CD4-positive, alpha-beta T cell treated with Interleukin-15 for 4 hours (primary cell): ENCODE results near the gene TPRN.

Source experiments
- DNase-seq: peaks from one replicate; pipeline ENCODE4 v3.0.0-alpha.2; 2020; ENCODE audit warnings: low spot score

Gene TPRN

DNA sequence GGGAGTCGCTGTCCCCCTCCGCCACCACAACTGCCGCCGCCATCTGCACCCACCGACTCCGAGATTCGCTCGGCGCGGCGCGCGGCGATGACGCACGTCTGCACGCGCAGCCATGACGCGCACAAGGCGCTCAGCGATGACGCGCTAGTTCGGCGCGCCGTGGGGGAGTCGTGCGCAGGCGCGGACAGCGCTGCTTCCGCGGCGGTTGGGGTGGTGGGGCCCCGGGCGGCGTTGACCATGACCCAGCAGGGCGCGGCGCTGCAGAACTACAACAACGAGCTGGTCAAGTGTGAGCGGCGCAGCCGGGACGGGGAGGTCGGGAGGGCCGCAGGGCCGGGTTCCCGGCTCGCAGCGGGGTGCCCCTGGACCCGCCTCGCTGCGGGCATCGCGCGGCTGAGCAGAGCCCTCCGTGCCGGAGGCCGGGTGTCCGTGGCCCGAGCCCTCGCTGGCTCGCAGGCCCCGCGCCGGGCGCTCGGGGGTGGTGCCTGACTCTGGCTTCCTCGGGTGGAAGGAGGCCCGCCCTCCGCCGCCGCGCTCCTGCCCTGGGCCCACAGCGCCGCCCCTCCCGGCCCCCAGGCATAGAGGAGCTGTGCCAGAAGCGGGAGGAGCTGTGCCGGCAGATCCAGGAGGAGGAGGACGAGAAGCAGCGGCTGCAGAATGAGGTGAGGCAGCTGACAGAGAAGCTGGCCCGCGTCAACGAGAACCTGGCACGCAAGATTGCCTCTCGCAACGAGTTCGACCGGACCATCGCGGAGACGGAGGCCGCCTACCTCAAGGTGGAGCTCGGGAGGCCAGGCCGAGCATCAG is 11.8 kb downstream of the TPRN start, which contains the start of the genes ANAPC2 and SSNA1:
Gene ANAPC2, minus strand, starts transcription at position 71 of the 807 bp plus-strand sequence. Its CDS starts 28 bp downstream, at position 43.
Gene SSNA1, plus strand, starts transcription at position 187 of the 807 bp plus-strand sequence. Its CDS starts 51 bp downstream, at position 238.
- peak; percentile 92 for DNase-seq

DNA sequence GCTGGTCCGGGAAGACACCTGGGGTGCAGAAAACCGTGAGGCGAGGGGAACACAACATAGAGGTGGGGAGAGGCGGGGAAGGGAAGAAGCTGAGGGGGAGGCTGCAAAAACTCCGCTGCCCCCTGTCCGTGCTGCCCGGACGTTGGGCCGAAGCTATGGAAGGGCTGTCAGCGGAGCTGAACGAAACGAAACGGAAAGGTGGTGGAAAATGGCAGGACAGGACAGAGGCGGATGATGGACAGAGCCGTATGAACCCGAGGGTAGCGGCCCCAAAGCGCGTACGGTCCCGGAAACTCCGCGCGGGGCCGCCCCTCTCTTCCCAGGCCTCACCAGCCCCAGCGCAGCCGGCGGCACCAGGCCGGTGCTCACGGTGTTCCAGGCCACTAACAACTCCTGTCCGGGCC is 12.5 kb downstream of the TPRN start:
- DNase-seq, result no peak

DNA sequence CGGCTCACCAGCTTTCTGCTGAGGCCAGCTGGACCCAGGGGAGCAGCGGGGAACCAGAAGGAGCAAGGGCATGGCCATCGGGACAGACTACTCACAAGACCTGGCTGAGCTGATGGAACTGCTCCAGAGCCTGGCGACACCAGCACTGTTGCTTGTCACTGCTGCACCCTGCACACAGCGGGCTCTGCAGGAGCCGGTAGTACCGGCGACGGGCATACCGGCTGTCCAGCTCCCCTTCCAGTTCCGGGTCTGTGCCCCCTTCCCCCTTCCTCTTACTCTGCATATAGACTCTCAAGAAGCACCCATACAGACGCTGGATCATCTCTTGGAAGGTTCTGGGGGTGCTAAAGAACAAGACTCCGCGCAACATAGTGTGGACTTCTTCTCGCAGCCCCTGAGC is 13.2 kb downstream of the TPRN start:
- no peak for DNase-seq

DNA sequence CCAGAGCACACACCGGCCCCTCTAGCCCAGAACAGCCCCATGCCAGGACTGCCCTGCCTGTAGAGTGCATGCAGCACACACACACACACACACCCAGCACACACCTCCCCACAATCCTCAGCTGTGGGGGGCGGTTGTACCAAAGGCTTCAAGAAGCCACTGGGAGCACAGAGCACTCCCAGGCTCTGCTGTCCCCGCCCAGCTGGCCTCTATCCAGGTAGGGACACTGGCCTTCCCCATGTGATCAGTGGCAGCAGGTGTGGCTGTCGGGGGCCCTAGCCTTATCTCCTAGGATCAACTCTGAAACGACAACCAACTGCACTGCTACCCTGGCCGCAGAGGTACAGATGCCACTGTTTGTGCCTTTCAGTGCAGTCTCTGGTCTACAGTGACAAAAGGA is 14.2 kb downstream of the TPRN start:
- no peak for DNase-seq

DNA sequence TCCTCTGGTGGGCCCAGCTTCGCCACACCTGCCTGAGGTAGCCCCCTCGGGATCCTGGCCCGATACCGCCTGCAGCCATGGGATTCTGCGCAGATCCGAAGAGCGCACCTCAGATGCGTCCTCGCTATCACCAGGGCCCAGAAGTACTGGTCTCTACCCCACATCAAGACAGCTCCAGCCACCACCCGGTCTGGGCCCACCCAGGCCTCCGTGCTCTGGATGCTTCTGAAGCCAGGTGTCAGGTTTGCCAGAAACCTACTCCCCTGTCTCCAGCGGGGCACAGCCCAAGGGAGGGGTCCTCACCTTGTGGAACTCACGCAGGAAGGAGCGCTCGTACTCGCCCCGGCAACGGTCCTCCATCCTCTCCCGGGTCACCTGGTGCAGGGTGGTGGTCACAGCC is 14.6 kb downstream of the TPRN start:
- no peak for DNase-seq

DNA sequence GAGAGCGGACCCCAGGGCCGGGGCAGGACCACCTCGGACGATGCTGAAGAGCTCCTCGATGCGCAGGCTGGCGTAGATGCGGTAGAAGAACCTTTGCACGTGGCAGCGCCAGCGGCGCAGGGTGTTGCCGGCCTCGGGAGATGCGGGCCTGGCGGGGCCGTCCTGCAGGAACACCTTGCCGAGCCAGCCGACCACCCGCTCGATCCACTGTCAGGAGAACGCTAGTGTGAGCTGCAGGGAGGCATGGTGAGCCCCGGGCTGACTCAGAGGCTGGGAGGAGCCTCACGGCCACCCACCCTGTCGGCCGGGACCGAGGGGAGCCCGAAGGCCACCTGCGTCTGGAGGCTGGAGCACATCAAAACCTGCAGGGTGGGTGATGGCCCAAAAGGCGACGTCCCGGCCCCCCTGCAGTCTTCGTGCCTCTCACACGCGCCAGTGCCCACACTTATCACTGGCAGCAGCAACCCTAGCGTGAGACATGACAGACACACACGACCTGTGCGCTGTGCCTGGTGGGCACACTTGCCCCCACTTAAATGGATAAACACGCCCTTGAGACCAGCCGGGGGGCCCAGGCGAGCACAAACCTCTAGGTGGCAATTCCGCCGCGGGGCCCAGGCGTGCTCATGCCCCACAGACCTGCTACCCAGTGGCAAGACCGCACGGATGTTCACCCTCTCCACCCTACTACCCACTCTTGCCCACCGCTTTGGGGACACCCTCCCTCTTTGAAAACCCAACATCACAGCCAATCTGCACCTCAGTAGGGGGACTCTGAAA is 15.5 kb downstream of the TPRN start:
- DNase-seq, result no peak

DNA sequence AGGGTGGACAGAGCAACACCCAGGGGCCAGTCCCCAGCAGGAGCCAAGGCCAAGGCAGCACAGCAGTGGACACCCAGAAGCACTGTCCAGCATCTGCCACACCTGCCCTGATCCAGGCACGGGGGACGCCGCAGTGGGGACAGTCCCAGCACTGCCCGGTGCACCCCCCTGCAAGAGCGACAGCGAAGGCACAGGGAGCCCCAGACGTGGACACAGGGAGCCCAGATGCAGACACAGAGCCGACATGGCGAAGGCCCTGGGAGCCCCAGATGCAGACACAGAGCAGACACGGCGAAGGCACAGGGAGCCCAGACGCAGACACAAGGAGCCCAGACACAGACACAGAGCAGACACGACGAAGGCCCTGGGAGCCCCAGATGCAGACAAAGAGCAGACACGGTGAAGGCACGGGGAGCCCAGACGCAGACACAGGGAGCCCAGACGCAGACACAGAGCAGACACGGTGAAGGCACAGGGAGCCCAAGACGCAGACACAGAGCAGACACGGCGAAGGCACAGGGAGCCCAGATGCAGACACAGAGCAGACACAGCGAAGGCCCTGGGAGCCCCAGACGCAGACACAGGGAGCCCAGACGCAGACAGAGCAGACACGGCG is 16.5 kb downstream of the TPRN start:
- no peak for DNase-seq

DNA sequence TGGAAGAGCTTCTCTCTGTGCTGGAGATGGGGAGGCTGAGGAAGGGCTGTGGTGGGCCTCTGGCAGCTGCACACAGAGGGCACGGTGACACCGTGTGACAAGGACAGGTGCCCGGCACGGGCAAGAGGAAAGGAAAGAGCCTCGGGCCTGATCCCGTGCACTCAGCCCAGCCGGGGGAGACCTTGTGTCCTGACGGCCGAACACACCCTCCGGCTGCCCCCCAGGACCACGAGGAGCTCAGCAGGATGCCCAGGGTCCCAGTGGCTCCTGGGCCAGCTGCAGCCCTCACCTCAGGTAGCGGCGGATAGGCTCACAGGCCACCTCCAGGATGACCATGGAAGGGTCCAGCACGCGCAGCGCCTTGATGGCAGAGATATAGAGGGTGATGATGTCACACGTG is 17.7 kb downstream of the TPRN start:
- DNase-seq, result no peak

DNA sequence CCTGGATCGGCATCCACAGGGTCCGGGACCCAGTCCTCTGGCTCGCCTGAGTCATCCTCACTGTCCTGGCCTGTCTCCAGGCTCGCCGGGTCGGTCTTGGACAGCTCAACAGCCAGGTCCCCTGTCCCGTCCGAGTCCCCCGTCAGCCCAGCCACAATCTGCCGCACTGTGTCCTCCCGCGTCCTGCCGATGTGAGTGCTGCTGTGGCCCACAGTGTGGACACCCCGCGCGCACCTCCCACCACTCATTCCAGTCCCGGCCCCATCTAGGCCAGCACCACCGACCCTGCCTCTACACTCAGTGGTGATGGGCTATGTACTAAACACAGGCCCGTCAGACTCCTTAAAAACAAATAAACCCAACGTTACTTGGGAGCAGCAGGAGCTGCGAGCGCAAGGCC is 18.9 kb downstream of the TPRN start:
- DNase-seq, result no peak

DNA sequence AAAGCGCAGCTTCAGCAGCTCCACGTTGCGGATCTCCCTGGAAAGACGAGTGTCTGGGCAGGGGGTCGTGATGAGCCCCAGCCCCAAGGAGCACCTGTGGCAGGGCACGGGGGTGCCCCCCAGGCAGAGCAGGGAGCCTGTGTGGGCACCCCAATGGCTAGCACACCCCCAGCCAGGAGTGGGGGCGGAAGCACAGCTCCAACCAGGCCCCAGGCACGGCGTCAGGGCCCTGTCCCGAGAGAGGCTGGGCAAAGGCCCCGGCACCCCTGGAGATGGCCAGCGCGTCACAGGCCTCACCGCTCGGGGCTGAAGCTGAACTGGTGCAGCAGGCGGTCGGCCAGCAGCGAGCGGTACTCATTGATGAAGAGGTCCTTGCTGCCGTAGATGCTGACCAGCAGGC is 20.1 kb downstream of the TPRN start:
- no peak for DNase-seq

DNA sequence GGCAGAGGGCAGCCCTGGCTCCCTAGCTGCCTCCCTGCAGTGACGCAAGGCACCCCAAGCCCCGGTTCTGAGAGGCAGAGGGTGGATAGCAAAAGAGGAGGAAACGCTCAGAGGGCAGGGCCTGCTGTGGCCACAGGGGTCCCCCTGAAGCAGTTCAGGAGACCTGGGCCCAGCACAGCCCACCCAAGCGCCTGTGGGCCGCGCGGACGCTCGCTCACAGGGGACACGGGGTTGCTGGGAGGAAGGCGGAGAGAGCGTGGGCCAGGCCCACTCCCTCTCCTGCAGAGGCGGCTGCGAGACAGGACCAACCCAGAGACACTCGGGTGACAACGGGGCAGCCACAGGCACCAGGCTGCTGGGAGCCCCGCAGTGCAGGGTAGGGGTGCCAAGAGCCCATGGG is 20.8 kb downstream of the TPRN start:
- no peak for DNase-seq

DNA sequence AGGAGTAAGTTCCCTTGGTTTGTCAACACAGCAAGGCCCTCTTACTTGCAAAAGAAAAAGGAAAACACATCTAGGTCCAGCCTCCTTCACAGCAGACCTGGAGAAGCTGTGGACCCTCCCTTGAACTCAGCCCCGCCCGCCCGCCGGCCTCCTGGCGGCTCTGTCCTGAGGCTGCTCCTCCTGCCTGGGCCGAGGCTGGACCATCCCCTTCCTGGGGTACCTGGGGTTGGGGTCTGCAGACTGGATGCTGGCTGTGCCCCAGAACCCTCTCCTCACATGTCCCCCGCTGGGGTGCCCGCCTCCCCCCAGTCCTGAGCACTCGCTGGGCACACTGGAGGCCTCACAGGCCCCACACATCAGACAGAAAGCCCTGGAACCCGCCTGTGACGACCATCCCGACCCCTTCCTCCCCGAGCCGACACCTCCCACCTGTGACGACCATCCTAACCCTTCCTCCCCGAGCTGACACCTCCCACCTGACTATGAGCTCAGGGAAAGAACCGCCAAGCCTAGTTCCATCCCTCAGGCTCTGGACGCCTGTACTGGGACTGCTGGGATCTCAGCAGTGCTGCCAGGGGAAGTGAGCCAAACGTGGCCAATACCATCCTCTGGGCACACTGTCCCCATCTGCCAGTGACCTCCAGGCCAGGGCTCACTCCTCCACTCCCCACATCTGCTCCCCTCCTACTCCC is 21.5 kb downstream of the TPRN start:
- DNase-seq, result no peak

DNA sequence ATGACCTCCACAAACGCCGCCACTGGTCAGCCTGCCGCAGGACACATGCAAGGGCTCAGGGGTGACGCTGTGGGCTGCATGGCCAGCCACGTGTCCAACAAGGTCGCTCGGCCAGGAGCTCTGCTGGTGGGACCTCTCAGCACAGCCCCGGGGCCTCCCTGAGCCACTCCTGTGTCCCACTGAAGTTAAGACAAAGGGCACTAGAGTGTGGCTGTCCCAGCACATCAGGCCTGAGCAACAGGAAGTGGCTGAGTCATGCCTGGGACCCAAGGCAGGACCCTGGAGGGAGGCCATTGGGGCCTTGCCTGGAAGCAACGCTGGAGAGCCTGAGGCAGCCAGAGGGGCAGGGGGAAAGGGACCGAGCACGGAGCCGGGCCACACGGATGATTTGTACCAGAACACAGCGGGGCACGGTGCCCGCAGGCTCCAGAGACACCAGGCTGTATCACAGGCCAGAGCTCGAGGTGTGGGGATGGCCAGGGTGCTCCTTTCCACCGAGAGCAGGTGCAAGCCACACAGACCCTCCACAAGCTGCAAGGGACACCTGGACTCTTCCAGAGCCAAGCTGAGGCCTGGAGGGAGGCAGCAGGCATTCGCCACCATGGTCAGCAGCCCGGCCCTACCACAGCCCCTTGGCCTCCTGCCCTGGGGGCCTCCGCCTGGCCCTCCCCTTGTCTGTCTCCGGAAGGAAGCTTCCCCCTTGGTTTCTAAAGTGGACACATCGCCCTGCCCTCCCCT is 22.2 kb downstream of the TPRN start:
- no peak for DNase-seq

DNA sequence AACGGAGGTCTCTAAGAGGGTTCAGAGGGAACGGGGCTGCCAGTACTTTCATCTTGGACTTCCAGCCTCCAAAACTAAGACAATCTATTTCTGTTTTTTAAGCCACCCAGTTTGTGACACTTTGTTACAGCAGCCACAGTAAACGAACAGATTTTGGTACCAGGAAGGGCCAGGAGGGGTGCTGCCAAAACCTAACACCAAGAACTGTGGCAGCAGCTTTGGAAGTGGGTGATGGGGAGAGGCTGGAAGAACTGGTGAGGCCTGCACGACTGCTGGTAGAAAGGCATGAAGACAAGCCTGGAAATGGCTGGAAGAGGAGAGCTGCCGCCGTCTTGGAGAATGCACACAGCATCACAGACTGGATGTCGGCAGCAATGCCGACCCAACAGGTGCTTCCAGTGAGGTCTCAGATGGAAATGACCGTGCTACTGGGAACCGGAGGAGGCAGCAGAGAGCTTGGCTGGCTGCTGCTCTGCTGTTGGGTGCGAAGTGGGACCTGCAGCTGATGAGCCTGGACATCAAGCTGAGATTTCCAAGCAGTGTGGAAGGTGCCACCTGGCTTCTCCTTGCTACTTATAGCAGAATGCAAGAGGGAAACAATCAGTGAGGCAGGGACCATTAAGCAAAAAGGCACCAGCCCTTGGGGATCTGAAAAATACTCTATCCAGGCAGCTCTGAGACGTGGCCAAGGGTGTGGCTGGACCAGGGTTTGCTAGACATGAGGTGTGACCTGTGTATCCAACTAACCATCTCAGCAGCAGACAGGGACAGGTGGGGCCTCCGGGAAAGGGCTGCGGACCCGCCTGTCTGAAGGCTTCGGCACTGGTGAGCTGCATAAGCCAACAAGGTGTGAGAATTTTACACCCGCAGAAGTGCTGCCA is 24.0 kb downstream of the TPRN start:
- peak; percentile 25 for DNase-seq

DNA sequence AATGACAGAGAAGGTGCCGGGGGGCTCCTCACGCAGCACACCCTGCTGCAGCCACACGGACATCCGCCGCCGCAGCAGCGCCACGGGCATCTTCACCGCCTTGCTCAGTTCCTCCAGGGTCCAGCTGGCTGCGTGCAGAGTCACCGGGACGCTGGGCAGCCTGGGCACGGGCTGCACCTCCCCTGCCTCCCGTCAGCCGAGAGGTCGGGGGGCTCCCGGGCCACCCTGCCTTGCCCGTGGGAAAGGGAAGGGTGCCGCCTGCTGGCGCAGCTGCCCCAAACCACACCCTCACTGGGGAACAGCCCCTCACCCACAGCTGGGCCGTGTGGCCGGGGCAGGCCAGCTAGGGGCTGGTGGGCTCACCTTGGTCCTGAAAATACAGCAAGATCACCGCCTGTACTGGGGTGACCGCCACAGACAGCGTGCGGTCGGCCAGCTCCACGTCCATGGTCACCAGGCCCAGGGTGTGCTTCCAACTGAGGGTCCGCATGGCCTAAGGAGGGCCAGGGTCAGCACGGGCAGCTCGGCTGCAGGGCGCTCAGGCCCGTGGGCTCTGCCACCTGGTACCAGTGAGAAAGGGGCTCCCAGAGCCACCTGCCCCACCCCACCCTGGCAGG is 25.1 kb downstream of the TPRN start:
- DNase-seq, result no peak

DNA sequence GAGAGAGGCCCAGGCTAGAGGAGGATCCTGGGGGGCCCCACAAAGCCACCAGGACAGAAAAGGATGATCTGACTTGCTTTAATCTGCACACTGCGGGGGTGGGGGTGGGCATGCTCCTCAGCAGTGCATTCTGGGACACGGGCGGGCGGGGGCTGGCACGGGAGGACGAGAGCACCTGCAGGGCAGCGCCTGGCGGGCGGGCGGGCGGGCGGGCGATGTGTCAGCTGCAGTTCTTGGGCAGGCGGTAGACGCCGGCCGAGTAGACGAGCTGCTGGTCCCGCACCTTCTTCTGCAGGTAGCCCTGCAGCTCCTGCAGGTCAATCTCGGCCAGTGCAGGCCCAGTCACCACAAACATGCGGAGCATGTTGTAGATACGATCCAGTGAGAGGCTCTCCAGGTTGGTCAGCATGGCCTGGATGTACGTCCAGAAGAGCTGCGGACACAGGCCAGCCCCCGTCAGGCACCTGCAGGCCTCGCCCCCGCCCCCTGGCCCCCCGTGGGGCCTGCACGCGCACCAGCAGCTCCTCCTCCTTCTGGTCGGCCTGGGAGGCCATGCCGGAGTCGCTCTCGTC is 25.7 kb downstream of the TPRN start:
- DNase-seq, result no peak

DNA sequence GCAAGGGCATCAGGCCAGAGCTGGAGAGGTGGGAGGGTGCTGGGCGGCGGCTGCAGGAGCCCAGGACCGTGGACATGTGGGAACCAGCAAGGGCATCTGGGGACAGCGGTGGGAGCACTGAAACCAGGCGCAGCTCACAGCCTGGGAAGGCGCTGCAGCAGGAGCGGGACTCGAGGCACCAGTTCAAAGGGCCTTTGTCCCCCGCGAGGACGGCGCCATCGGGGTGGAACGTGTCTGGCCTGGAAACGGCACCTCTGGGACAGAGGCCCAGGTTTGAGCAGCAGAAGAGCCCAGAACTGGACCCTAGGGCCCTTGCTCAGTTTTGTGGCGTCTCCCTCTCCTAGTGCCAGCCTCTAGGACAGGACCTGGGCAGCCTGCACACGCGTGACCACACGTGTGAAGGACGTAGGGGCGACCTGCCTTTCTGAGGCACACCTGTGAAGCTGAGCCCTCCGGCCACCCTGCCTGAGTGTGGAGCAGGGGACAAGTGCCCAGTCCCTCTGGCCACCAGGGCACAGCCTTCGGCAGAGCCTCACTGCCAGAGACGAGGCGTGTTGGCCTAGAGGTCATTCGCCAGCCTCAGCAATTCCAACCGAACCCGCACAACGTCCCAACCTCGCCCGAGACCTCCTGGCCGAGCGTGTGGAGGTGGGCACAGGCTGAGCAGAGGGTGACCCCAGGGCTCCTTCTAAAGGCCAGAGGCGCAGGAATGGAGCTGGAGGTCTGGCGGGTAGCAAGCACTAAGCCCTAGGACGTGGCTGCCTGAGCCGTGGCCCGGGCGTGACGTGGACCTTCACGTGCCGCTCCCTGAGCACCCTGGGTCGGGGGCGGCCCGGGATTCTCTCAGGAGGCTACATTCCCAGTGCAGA is 26.5 kb downstream of the TPRN start:
- no peak for DNase-seq

DNA sequence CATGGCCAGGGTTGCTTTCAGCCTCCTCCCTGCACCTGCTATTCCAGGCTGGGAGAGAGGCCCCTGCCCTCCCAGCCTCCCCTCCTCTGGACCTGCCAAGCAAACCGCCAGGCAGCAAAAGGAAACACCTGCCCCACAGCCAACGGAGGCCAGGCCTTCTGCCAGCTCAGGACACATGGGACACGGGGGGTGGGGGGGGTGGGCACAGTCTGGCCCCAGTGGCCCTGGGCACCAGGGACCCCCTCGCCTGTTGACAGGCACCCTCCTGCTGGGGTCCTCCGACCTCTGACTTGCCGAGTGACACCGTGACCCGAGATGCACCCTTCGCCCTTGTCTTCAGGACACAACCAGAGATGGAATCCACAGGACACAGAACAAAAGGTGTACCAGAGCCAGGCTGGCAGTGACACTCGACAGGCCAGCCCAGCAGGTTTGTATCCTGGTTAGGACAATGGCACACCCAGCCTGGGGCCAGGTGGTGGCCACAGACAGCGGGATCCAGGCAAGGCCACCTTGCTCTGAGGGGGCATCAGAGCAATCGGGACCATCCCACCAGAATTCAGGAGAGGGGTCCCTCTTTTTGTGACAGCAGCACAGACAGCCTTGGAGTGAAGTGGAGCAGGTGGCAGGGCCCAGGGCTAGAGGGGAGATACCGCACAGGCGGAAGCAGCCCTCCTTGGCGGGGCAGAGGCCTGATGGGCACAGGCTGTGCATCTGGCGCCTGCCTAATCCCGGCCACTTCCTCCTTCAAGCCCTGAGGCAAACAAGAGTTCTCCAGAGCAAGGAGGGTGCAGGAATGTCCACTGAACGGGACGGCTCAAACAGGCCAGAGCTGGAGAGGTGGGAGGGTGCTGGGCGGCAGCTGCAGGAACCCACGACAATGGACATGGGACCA is 27.4 kb downstream of the TPRN start:
- DNase-seq, result no peak
